Small intestine (tissue), 7 donors: ENCODE measurements around the gene NBEA. TPM values are rescaled to one million over a fixed set of nuclear protein-coding genes. Genes with fewer than 3 reads are reported as not detected.
A peak's percentile ranks its signal among the peaks of the same experiment; 100 is the strongest.

Source experiments
- DNase-seq, 2 donors: peaks; one replicate each; pipeline versions ENCODE4 v3.0.0 to v3.0.0-alpha.2; 2013
- FAIRE-seq: peaks from 2 replicates; lab custom pipeline; 2012; peaks lifted over from hg19 to GRCh38; lab: Jason Lieb, UNC
- H3K27ac ChIP-seq, 3 donors: one replicate each; pipeline ENCODE4 v1.5.1; 2013; ENCODE audit warnings: low read length in 2 of 3, mild to moderate bottlenecking in 2 of 3, control low read depth in 1 of 3, inconsistent platforms in 1 of 3, low read depth in 1 of 3, moderate library complexity in 1 of 3
- H3K27me3 ChIP-seq, 3 donors: one replicate each; pipeline ENCODE4 v1.6.1; 2013; ENCODE audit warnings: low read length in 3 of 3, inconsistent platforms in 1 of 3; ENCODE audit not compliant: control insufficient read depth in 3 of 3, insufficient read depth in 3 of 3
- H3K36me3 ChIP-seq, 3 donors: one replicate each; pipeline ENCODE4 v1.6.1; 2013; ENCODE audit warnings: low read length in 3 of 3, inconsistent platforms in 1 of 3, low read depth in 1 of 3, mild to moderate bottlenecking in 1 of 3, moderate library complexity in 1 of 3; ENCODE audit not compliant: control insufficient read depth in 3 of 3, insufficient read depth in 2 of 3
- H3K4me1 ChIP-seq, 3 donors: one replicate each; pipeline ENCODE4 v1.6.1; 2013; ENCODE audit warnings: low read length in 2 of 3, inconsistent platforms in 1 of 3, low read depth in 1 of 3, mild to moderate bottlenecking in 1 of 3, moderate library complexity in 1 of 3; ENCODE audit not compliant: control insufficient read depth in 3 of 3, insufficient read depth in 2 of 3
- H3K4me3 ChIP-seq, 3 donors: one replicate each; pipeline ENCODE4 v1.5.1; 2013; ENCODE audit warnings: low read length in 3 of 3, control low read depth in 1 of 3, inconsistent platforms in 1 of 3, low read depth in 1 of 3, mild to moderate bottlenecking in 1 of 3, moderate library complexity in 1 of 3
- H3K9me3 ChIP-seq, 2 donors: one replicate each; pipeline ENCODE4 v1.6.1; 2013; ENCODE audit warnings: low read depth in 1 of 2, low read length in 1 of 2; ENCODE audit not compliant: control insufficient read depth in 2 of 2, insufficient read depth in 1 of 2
- WGBS, 3 donors: extraction: QIAGEN DNeasy Blood & Tissue Kit; methylation state at CpG; one replicate each; pipeline ENCODE4 v1.1.7; 2013; 5-methylcytosine and 5-hydroxymethylcytosine counted together
- polyA plus RNA-seq, 4 donors: library from polyadenylated mRNA; stranded (reverse) in 3 of 4; unstranded in 1 of 4; fragments of 200-250 nt in 3 of 4; fragments of 120-200 nt in 1 of 4; gene quantifications; one replicate each; pipeline versions ENCODE4 v1.2.1 to v1.2.3, GENCODE V29; 2013
- donor health status: healthy with polysubstance abuse.
- donor health status: control.
- donor health status: control.
- donor health status: Bipolar disorder and iron deficiency.
- donor health status: healthy.

Gene NBEA
- polyA plus RNA-seq, 4 donors = 1.1 to 3.1 (median 2.2) TPM

DNA sequence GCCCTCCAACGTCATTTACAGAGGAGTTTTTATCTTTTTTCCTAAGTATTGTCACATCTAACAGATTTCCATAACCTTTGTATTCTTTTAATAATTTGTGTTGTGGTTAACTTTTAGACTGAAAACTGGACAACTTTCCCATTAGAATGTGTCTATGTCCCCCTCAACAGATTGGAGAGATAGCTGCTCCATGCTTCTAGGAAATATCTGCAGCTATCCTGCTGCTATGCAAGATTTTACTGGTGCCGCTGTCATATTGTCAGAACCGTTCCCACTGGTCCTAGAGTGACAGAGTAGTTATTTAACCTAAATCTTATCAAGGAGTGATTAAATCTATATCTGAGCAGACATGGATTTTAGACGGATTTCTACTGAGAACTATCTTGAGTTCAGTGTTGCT, 404.4 kb downstream of the NBEA start:
- no peak for FAIRE-seq
- WGBS, 3 donors = 57 to 72% (median 70%) methylated on average over 4 of the region's 4 CpGs
- DNase-seq = no peak

GRCh38 chr13:35347679-35348205, 405.7 kb downstream of the NBEA start:
- Histone ChIP-seq H3K27ac (no peak overlapping the region), H3K27me3 (no peaks in the 10 kb centered on the region), H3K36me3 (no peaks in the 10 kb centered on the region), H3K4me3 (no peak overlapping the region), H3K9me3 (no peaks in the 10 kb centered on the region), H3K4me1 (peaks cover 0 to 13% (median 0%) of the 10 kb centered on the region in 3 donors)
- DNase-seq (no peak), FAIRE-seq (no peak)
- WGBS, 3 donors = 73 to 92% (median 80%) methylated on average over 1 of the region's 1 CpG

More for the DNA sequence above, 404.4 kb downstream of the NBEA start:
- Histone ChIP-seq H3K27ac (no peak overlapping the region), H3K4me1 (peaks cover 0 to 13% (median 0%) of the 10 kb centered on the region in 3 donors), H3K36me3 (no peaks in the 10 kb centered on the region), H3K27me3 (no peaks in the 10 kb centered on the region), H3K9me3 (no peaks in the 10 kb centered on the region), H3K4me3 (no peak overlapping the region)

GRCh38 chr13:35349052-35349451, 407.0 kb downstream of the NBEA start:
- peak overlapping the region in 1 of 3 donors; percentile 57 for H3K27ac ChIP-seq

DNA sequence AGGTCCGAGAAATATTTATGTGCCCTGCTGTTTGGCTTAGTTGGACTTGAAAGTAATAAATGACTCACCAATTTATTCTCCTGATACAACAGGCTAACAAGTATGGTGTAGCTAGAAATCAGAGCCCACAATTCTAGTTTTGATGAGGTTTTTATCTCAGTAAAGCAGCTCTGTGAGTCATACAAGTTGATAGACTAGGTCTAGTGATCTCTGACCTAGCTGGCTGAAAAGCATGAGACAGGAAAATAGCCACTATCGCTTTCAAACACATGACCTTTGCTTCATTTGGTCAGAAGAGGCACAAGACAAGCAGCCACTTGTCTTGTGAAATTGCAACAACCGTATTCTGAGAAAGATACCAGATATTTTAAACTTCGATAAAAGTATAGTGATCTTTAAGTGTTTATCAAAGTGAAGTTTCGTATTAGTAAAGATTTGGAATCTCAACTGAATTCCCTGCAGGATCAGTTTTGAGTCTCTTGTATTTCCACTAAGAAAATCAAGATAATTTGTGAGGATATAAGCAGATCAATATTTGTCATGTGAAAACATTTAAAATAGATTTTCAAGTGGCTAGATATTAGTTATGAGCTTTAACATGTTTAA, 407.7 kb downstream of the NBEA start:
- Histone ChIP-seq H3K9me3 (no peaks in the 10 kb centered on the region), H3K4me1 (peaks cover 0 to 13% (median 0%) of the 10 kb centered on the region in 3 donors)
- FAIRE-seq = peak; percentile 97

More at GRCh38 chr13:35349052-35349451, 407.0 kb downstream of the NBEA start:
- FAIRE-seq = no peak
- Histone ChIP-seq H3K4me1 (peaks cover 0 to 13% (median 0%) of the 10 kb centered on the region in 3 donors), H3K9me3 (no peaks in the 10 kb centered on the region), H3K27me3 (no peaks in the 10 kb centered on the region), H3K36me3 (no peaks in the 10 kb centered on the region), H3K4me3 (no peak overlapping the region)
- 60 to 71% (median 70%) methylated on average over 2 of the region's 2 CpGs for WGBS, 3 donors
- no peak for DNase-seq

GRCh38 chr13:35354285-35354684, 412.2 kb downstream of the NBEA start:
- DNase-seq = peak in 1 of 2 donors; percentile 42
- FAIRE-seq = no peak
- no peaks in the 10 kb centered on the region for H3K27me3 ChIP-seq
- no peaks in the 10 kb centered on the region for H3K36me3 ChIP-seq
- no peak overlapping the region for H3K4me3 ChIP-seq
- peak overlapping the region in 1 of 3 donors; percentile 40 for H3K27ac ChIP-seq
- H3K9me3 ChIP-seq = no peaks in the 10 kb centered on the region
- peaks cover 0 to 5% (median 0%) of the 10 kb centered on the region in 3 donors for H3K4me1 ChIP-seq
- 72 to 85% (median 77%) methylated on average over 2 of the region's 2 CpGs for WGBS, 3 donors

More for the DNA sequence above, 407.7 kb downstream of the NBEA start:
- WGBS, 3 donors = 16 to 56% (median 36%) methylated on average over 5 of the region's 5 CpGs
- Histone ChIP-seq H3K27me3 (no peaks in the 10 kb centered on the region), H3K27ac (peak overlapping the region in 1 of 3 donors; percentile 77), H3K4me3 (no peak overlapping the region), H3K36me3 (no peaks in the 10 kb centered on the region)
- peak; percentile 82 to 93 for DNase-seq

DNA sequence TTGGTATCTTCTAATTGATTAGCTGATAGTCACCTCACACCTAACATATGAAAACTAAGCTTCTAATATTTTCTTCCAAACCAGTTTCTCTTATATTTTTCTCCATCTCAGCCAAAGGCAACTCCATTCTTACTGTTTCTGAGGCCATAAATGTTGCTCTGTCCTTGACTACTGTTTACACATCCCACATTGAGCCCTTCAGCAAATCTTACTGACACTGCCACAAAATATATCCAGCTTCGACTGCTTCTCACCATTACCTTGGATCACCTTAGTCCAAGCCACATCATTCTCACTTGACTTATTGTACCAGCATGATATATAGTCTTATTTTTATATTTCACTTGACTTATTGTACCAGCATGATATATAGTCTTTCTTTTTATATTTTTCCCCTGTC, 412.8 kb downstream of the NBEA start:
- DNase-seq = no peak
- Histone ChIP-seq H3K4me1 (peaks cover 0 to 5% (median 0%) of the 10 kb centered on the region in 3 donors), H3K36me3 (no peaks in the 10 kb centered on the region), H3K4me3 (no peak overlapping the region), H3K27ac (peak overlapping the region in 1 of 3 donors; percentile 40), H3K27me3 (no peaks in the 10 kb centered on the region), H3K9me3 (no peaks in the 10 kb centered on the region)
- FAIRE-seq = no peak
- WGBS, 3 donors = 79 to 88% (median 79%) methylated on average over 1 of the region's 1 CpG

GRCh38 chr13:35356572-35356971, 414.5 kb downstream of the NBEA start:
- WGBS, 3 donors = 60 to 81% (median 65%) methylated on average over 2 of the region's 2 CpGs
- H3K27me3 ChIP-seq = no peaks in the 10 kb centered on the region
- FAIRE-seq (no peak), DNase-seq (no peak)
- H3K9me3 ChIP-seq = no peaks in the 10 kb centered on the region
- no peaks in the 10 kb centered on the region for H3K36me3 ChIP-seq
- no peaks in the 10 kb centered on the region for H3K4me1 ChIP-seq
- no peak overlapping the region for H3K4me3 ChIP-seq
- H3K27ac ChIP-seq = no peak overlapping the region

- DNase-seq = no peak
Measured at GRCh38 chr13:35365883-35366282, 423.8 kb downstream of the NBEA start.

More at GRCh38 chr13:35365883-35366282, 423.8 kb downstream of the NBEA start:
- Histone ChIP-seq H3K9me3 (no peaks in the 10 kb centered on the region), H3K36me3 (no peaks in the 10 kb centered on the region), H3K27me3 (no peaks in the 10 kb centered on the region), H3K4me1 (no peaks in the 10 kb centered on the region), H3K4me3 (no peak overlapping the region), H3K27ac (no peak overlapping the region)
- WGBS, 3 donors = 49 to 63% (median 52%) methylated on average over 1 of the region's 1 CpG
- no peak for FAIRE-seq
